ENCODE results near the gene KCNE4.

- no peak for TF ChIP-seq POLR2A (IDR thresholded peaks at IDR 0.05; ENCODE audit: low read depth, low read length)
- no peak for TF ChIP-seq POLR2AphosphoS5 (IDR thresholded peaks at IDR 0.05; ENCODE audit: low read depth, low read length)
- TF ChIP-seq TAF1 (IDR thresholded peaks at IDR 0.05; ENCODE audit: borderline replicate concordance, low read depth, low read length), result no peak
Observed at GRCh38 chr2:223076573-223076972, 24.6 kb downstream of the KCNE4 start.

Measured in GM12892 (cell line).